GM10248 (cell line): ENCODE results near the gene TMC3.

Experiments used
- CTCF ChIA-PET: fragments of 300-600 bp; sonication (Branson Sonifier 250); formaldehyde crosslinking; extraction: SDS; loops from one replicate; lab custom pipeline; 2021; ENCODE audit warnings: antibody characterized with exemption; lab: Yijun Ruan, JAX
- POLR2A ChIA-PET: fragments of 350-650 bp; sonication (Branson Sonifier 250); formaldehyde crosslinking; extraction: SDS; loops from one replicate; lab custom pipeline; 2020; ENCODE audit warnings: antibody characterized with exemption; lab: Yijun Ruan, JAX
- DNase-seq: peaks from one replicate; pipeline ENCODE4 v3.0.0; 2012; ENCODE audit errors: extremely low spot score
- CTCF ChIP-seq: IDR thresholded peaks from 2 replicates; pipeline ENCODE4 v1.5.1; 2012; ENCODE audit warnings: mild to moderate bottlenecking, low read depth; ENCODE audit errors: extremely low read depth, missing control alignments, control extremely low read depth

The TMC3 gene

GRCh38 chr15:81411969-81412633, 38.1 kb upstream of the TMC3 start:
- POLR2A ChIA-PET = no interaction called here
- CTCF ChIA-PET = no interaction called here
- no peak for DNase-seq
- no peak for TF ChIP-seq CTCF

DNA sequence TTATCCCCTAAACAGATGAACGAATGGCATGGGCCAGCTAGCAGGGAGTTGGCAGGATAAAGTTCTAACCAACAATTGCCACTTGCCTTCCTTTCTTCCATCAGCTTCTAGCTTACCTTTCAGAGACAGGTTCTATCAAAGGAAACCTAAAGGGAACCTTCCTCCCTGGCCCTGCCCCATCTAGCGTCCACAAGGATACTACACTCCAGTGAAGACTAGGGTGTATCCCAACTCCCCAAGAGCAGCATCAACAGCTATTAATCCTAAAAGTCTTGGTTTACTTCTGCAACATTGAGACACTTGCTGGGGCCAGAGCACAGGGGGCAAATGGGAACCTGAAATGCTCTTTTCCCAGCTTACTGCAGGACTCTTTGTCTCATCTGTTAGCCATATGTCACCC, 37.0 kb upstream of the TMC3 start:
- no peak for DNase-seq
- ChIA-PET POLR2A (no interaction called here), CTCF (interaction anchor here (0.9 to 1.8 kb wide), 6 partner anchors 11 to 529 kb away, joined by 3 to 8 read pairs (median 4); no protein-coding TSS in a partner anchor)
- TF ChIP-seq CTCF = no peak

- POLR2A ChIA-PET = no interaction called here
- peak; percentile 18 for DNase-seq
These were observed 36.3 kb upstream of the TMC3 start for GRCh38 chr15:81410318-81410753.

DNA sequence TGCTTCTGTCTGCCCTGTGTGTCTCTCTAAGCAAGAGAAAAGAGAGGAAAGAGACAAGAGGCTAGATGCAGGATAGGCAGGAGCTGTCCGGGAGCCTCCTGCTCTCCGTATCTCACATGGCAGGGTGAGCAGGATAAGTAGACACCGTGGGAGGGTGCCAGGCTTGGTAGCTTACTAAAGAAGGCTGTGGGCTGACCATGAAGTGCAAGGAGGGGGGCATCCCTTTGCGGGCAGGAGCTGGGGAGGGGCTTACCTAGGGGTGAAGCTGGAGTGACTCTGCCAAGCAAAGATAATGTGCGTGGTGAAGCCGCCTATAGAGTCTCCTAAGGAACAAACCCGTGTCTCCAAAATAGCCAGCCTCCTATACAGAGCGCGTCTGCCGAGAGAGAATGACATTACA, 33.7 kb upstream of the TMC3 start:
- ChIA-PET CTCF (interaction anchor here (1.1 to 3.0 kb wide), 4 partner anchors 14 to 142 kb away, joined by 3 to 11 read pairs (median 5); no protein-coding TSS in a partner anchor), POLR2A (no interaction called here)
- DNase-seq = no peak
- TF ChIP-seq CTCF = no peak

More at GRCh38 chr15:81410318-81410753, 36.3 kb upstream of the TMC3 start:
- CTCF ChIA-PET = interaction anchor here (0.9 to 1.8 kb wide), 14 partner anchors 9 to 788 kb away, joined by 3 to 8 read pairs (median 4); no protein-coding TSS in a partner anchor
- peak; percentile 35 for TF ChIP-seq CTCF

DNA sequence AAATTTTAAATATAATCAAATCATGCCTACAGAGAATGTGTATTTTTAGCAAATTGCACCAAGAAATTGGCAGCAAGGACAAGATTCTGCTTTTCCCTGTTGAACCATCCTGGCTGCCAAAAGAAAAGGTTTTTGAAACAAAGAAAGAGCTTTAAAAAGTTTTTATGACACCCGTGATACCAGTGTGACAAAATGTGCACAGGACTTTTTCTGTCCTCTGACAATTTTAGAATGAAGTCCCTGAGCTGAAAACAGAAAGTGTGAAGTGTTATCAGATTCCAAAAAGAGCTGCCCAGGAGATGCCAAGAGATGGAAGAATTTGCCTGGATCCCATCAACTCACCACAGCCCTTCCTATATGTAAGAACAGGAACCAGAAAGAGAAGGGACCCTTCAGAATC, 33.2 kb upstream of the TMC3 start:
- no peak for TF ChIP-seq CTCF
- ChIA-PET POLR2A (no interaction called here), CTCF (interaction anchor here (1.1 to 3.0 kb wide), 5 partner anchors 14 to 141 kb away, joined by 3 to 11 read pairs (median 4); no protein-coding TSS in a partner anchor)

DNA sequence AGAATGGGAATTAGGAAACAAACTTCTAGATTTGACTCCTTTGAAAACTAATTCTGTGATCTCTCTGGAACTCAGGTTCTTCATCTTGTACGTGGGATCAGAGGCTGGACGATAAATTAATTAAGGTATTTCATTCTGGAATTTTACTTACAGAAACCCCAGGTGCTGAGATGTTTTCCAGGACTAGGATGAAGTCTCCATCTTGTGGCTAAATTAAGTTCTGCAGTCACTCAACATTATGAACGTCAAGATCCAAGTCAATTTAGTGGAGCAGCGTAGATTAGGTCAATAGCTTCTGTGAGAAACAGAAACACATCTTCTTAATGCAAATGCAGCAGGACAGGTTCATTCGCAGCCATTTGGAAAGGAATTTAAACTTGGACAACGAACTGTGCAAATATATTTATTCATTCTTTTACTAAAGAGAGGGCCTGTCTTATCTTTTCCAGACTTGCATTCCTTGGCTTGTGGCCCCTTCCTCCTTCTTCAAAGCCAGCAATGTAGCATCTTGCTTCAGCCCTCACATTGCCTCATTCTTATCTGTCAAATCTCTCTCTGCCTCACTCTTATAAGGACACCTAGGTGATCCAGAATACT, 26.7 kb upstream of the TMC3 start:
- ChIA-PET CTCF (interaction anchor here (0.7 to 5.7 kb wide), 13 partner anchors 9 to 133 kb away, joined by 3 to 52 read pairs (median 4); no protein-coding TSS in a partner anchor), POLR2A (no interaction called here)
- peak; percentile 49 for TF ChIP-seq CTCF
- DNase-seq = peak; percentile 40

More for the DNA sequence above, 33.2 kb upstream of the TMC3 start:
- no peak for DNase-seq
